Astrocyte (in vitro differentiated cells and primary cell): ENCODE measurements around the gene CAMK1G. TPM values are rescaled to one million over a fixed set of nuclear protein-coding genes. Genes with fewer than 3 reads are reported as not detected.

ENCODE experiments used
- DNase-seq: peaks from one replicate; pipeline ENCODE4 v3.0.0-alpha.2; 2010; ENCODE audit warnings: low read depth
- FAIRE-seq: peaks from 2 replicates; lab custom pipeline; 2011; peaks lifted over from hg19 to GRCh38; lab: Jason Lieb, UNC
- H2AFZ ChIP-seq: 2 replicates; pipeline ENCODE4 v1.6.0; 2012; ENCODE audit warnings: low read depth, low read length, inconsistent platforms
- H3K27ac ChIP-seq: 2 replicates; pipeline ENCODE4 v1.5.1; 2011; ENCODE audit warnings: low read depth, low read length, inconsistent platforms
- H3K27me3 ChIP-seq: 2 replicates; pipeline ENCODE4 v1.6.0; 2011; ENCODE audit warnings: low read length, inconsistent platforms; ENCODE audit not compliant: insufficient read depth
- H3K36me3 ChIP-seq: 2 replicates; pipeline ENCODE4 v1.5.1; 2011; ENCODE audit warnings: low read length, inconsistent platforms; ENCODE audit not compliant: insufficient read depth
- H3K4me1 ChIP-seq: 2 replicates; pipeline ENCODE4 v1.5.1; 2011; ENCODE audit warnings: low read length, inconsistent platforms; ENCODE audit not compliant: insufficient read depth
- H3K4me2 ChIP-seq: 2 replicates; pipeline ENCODE4 v1.6.0; 2012; ENCODE audit warnings: low read length, inconsistent platforms
- H3K4me3 ChIP-seq: 2 replicates; pipeline ENCODE4 v1.5.1; 2011; ENCODE audit warnings: low read depth, mild to moderate bottlenecking, low read length, inconsistent platforms; ENCODE audit not compliant: insufficient read depth
- H3K79me2 ChIP-seq: 2 replicates; pipeline ENCODE4 v1.6.0; 2012; ENCODE audit warnings: mild to moderate bottlenecking, low read length, inconsistent platforms; ENCODE audit not compliant: insufficient read depth
- H3K9ac ChIP-seq: 2 replicates; pipeline ENCODE4 v1.6.0; 2012; ENCODE audit warnings: mild to moderate bottlenecking, low read length, inconsistent platforms
- H3K9me3 ChIP-seq: 2 replicates; pipeline ENCODE4 v1.5.1; 2012; ENCODE audit warnings: low read depth, mild to moderate bottlenecking, low read length, inconsistent platforms; ENCODE audit not compliant: insufficient read depth
- H4K20me1 ChIP-seq: 2 replicates; pipeline ENCODE4 v1.6.0; 2012; ENCODE audit warnings: low read length, inconsistent platforms; ENCODE audit not compliant: insufficient read depth
- H3K27ac Mint-ChIP-seq: one replicate; pipeline ENCODE4 v1.8.0; 2021; ENCODE audit warnings: mild to moderate bottlenecking, mixed read lengths; ENCODE audit not compliant: unreplicated experiment
- H3K27me3 Mint-ChIP-seq: one replicate; pipeline ENCODE4 v1.8.0; 2021; ENCODE audit warnings: low read depth, mixed read lengths; ENCODE audit not compliant: unreplicated experiment
- H3K36me3 Mint-ChIP-seq: one replicate; pipeline ENCODE4 v1.8.0; 2021; ENCODE audit warnings: low read depth, mixed read lengths; ENCODE audit not compliant: unreplicated experiment
- H3K4me1 Mint-ChIP-seq: one replicate; pipeline ENCODE4 v1.8.0; 2021; ENCODE audit warnings: low read depth, mixed read lengths; ENCODE audit not compliant: unreplicated experiment
- H3K4me3 Mint-ChIP-seq: one replicate; pipeline ENCODE4 v1.8.0; 2021; ENCODE audit warnings: mild to moderate bottlenecking, moderate library complexity, mixed read lengths; ENCODE audit not compliant: unreplicated experiment
- H3K9me3 Mint-ChIP-seq: one replicate; pipeline ENCODE4 v1.8.0; 2021; ENCODE audit warnings: mild to moderate bottlenecking, mixed read lengths; ENCODE audit not compliant: unreplicated experiment
- CTCF ChIP-seq: IDR thresholded peaks from 2 replicates; pipeline ENCODE4 v1.5.1; 2011; ENCODE audit warnings: low read depth, mild to moderate bottlenecking, inconsistent platforms, low read length, moderate library complexity; ENCODE audit not compliant: insufficient read depth
- EZH2 ChIP-seq: IDR thresholded peaks from 2 replicates; pipeline ENCODE4 v1.6.1; 2012; ENCODE audit warnings: mild to moderate bottlenecking, low read length, inconsistent platforms; ENCODE audit not compliant: insufficient read depth
- total RNA-seq: library from RNA; stranded (reverse); gene quantifications from 2 replicates; pipeline ENCODE4 v1.2.1, GENCODE V29; 2021

The CAMK1G gene
- total RNA-seq, 1 donor from 2014 or later = 0.45 TPM

GRCh38 chr1:209544098-209544497, 39.4 kb upstream of the CAMK1G start:
- no peaks in the 10 kb centered on the region for H3K36me3 Mint-ChIP-seq
- no peak overlapping the region for H3K4me3 Mint-ChIP-seq
- FAIRE-seq = no peak

GRCh38 chr1:209545423-209545822, 38.1 kb upstream of the CAMK1G start:
- no peak overlapping the region for H3K27ac ChIP-seq
- Mint-ChIP-seq H3K27ac (no peak overlapping the region), H3K9me3 (no peaks in the 10 kb centered on the region), H3K27me3 (peaks cover 26% of the 10 kb centered on the region), H3K36me3 (no peaks in the 10 kb centered on the region), H3K4me1 (peaks cover 17% of the 10 kb centered on the region), H3K4me3 (no peak overlapping the region)
- no peaks in the 10 kb centered on the region for H3K36me3 ChIP-seq
- no peak for TF ChIP-seq CTCF
- no peak for TF ChIP-seq EZH2
- H3K9ac ChIP-seq = no peak overlapping the region
- no peaks in the 10 kb centered on the region for H4K20me1 ChIP-seq
- no peak overlapping the region for H3K4me3 ChIP-seq
- DNase-seq (no peak), FAIRE-seq (no peak)
- no peak overlapping the region for H2AFZ ChIP-seq
- H3K9me3 ChIP-seq = no peaks in the 10 kb centered on the region
- H3K27me3 ChIP-seq = peaks cover 15% of the 10 kb centered on the region
- no peak overlapping the region for H3K4me2 ChIP-seq
- peaks cover 10% of the 10 kb centered on the region for H3K4me1 ChIP-seq
- no peaks in the 10 kb centered on the region for H3K79me2 ChIP-seq

More at GRCh38 chr1:209544098-209544497, 39.4 kb upstream of the CAMK1G start:
- no peak overlapping the region for H2AFZ ChIP-seq
- peaks cover 20% of the 10 kb centered on the region for H3K27me3 Mint-ChIP-seq
- H3K27ac Mint-ChIP-seq = no peak overlapping the region
- DNase-seq = no peak
- peaks cover 4% of the 10 kb centered on the region for H3K27me3 ChIP-seq
- H3K4me3 ChIP-seq = no peak overlapping the region
- no peak overlapping the region for H3K4me2 ChIP-seq
- H3K9ac ChIP-seq = no peak overlapping the region
- no peaks in the 10 kb centered on the region for H3K36me3 ChIP-seq
- H3K27ac ChIP-seq = no peak overlapping the region
- no peaks in the 10 kb centered on the region for H3K79me2 ChIP-seq
- TF ChIP-seq CTCF = no peak
- TF ChIP-seq EZH2 = no peak
- no peaks in the 10 kb centered on the region for H3K9me3 ChIP-seq
- peaks cover 22% of the 10 kb centered on the region for H3K4me1 Mint-ChIP-seq
- no peaks in the 10 kb centered on the region for H3K9me3 Mint-ChIP-seq
- H4K20me1 ChIP-seq = no peaks in the 10 kb centered on the region
- peaks cover 10% of the 10 kb centered on the region for H3K4me1 ChIP-seq

GRCh38 chr1:209546390-209547085, 37.0 kb upstream of the CAMK1G start:
- Mint-ChIP-seq H3K27me3 (peaks cover 23% of the 10 kb centered on the region), H3K9me3 (no peaks in the 10 kb centered on the region), H3K4me3 (no peak overlapping the region), H3K36me3 (no peaks in the 10 kb centered on the region), H3K4me1 (peaks cover 17% of the 10 kb centered on the region), H3K27ac (no peak overlapping the region)
- Histone ChIP-seq H3K27ac (no peak overlapping the region), H3K79me2 (no peaks in the 10 kb centered on the region), H4K20me1 (no peaks in the 10 kb centered on the region), H3K4me1 (peaks cover 10% of the 10 kb centered on the region), H3K9me3 (no peaks in the 10 kb centered on the region), H3K36me3 (no peaks in the 10 kb centered on the region), H3K27me3 (peaks cover 18% of the 10 kb centered on the region), H3K4me2 (no peak overlapping the region), H3K4me3 (no peak overlapping the region), H2AFZ (no peak overlapping the region), H3K9ac (no peak overlapping the region)
- FAIRE-seq = no peak
- TF ChIP-seq CTCF (no peak), EZH2 (no peak)
- no peak for DNase-seq
